HG03521 (cell line): Measurements from ENCODE around the gene BICC1.

Experiments
- ATAC-seq: cut with Tn5 transposase; IDR thresholded peaks from one replicate; pipeline ENCODE4 v1.9.1; 2021; ENCODE audit warnings: mild to moderate bottlenecking, moderate library complexity; ENCODE audit not compliant: unreplicated experiment

Gene BICC1

GRCh38 chr10:58512491-58513187 is at the start of gene BICC1:
Gene BICC1 (plus strand): TSS chr10:58512872. CDS start chr10:58513144, 272 bp downstream.
- ATAC-seq = no peak

- no peak for ATAC-seq
These were observed 47.7 kb upstream of the BICC1 start for GRCh38 chr10:58464956-58465355.

DNA sequence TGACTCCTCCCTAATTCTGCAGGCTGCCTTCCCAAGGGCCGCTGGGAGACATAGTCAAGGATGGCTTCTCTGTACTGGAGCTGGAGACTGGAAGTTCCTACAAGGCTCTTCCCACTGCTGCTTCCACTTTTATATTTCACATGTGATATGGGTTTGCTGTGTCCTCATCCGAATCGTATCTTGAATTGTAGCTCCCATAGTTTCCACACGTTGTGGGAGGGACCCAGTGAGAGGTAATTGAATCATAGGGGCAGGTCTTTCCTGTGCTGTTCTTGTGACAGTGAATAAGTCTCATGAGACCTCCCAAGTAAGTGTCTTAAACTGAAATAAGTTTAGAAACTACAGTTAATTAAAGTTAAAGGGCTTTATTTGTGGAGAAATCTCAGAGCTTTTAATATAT is 47.0 kb upstream of the BICC1 start:
- no peak for ATAC-seq

DNA sequence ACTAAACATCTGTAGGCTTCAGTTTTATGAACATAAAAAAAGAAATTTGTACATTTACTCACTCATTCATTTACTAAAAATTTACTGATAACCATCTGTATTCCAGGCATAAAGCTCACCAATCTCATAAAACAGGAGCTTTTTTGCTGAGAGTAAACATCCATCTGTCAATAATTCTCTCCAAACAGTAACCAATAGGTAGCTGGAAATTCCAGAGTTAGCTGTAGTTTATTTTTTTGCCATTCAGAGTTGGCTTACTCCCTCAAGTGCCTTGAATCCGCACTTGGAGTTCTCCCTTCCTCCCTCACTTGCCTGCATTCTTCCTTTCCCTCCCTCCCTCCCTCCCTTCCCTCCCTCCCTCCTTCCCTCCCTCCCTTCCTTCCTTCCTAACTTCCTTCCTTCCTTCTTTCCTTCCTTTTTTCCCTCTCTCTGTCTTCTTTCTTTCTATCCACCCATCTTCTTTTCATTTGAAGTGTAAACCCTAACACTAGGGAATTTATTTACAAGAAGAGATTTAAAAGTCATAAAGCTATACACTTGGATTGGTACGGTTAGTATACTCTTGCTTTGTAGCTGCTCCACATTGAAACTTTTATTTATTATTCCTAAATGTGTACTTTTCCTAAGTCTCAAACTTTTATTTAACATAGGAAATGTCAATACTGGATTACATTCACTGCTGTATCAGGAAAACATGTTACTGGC is 44.6 kb upstream of the BICC1 start:
- ATAC-seq = no peak

DNA sequence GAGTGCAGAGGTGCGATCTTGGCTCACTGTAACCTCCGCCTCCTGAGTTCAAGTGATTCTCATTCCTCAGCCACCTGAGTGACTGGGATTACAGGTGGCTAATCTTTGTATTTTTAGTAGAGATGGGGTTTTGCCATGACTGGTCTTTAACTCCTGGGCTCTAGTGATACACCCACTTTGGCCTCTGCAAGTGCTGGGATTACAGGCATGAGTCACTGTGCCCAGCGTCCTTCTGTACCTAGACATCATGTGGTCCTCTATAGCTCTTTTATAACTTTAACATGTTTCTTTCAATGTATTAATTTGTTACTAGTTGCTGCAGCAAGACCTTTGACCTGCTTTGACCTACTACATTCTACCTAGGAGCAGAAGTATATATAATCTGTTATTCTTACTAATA is 38.7 kb upstream of the BICC1 start:
- ATAC-seq = no peak

GRCh38 chr10:58475322-58476277 is 37.1 kb upstream of the BICC1 start:
- no peak for ATAC-seq

DNA sequence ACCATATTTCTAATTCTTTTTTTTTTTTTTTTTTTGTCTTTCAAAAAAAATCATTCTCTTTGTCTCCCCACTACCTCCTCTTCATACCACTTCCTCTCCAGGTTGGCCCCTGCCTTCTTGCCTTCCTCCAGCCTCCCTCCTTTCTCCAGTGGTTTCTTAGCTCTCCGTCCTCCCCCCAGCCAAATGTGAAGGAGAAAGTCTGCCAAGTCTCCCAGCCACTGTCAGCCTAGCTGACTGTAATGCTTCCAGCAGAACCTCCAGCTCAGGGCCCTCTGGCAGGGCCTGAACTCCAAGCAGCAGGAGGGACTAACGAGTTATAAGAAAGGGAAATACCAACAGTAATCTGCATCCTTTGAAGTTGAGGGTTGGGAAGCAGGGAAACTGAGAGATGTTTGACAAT is 35.5 kb upstream of the BICC1 start:
- no peak for ATAC-seq

DNA sequence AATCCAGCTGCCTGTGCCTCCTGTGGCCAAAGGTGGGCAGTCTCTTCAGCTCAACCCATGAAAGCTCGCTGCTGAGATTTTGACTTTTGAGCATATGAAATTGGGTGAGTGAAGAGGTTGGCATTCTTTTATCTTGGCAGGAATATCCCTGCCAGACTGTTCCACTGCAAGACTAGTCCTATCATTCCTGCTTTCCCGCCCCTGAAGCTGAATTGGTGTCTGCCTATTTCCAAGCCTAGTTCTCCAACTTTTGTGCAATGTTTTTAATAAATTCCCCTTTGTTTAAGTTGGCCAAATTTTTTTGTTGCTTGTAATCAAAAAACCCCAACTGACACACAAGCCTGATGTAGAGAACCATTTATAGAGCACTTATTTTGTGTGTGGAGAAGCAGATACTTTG is 34.8 kb upstream of the BICC1 start:
- no peak for ATAC-seq

- no peak for ATAC-seq
These were observed 33.6 kb upstream of the BICC1 start for GRCh38 chr10:58479045-58479444.

GRCh38 chr10:58480321-58480720 is 32.4 kb upstream of the BICC1 start:
- no peak for ATAC-seq

- ATAC-seq = no peak
These were observed 31.0 kb upstream of the BICC1 start for GRCh38 chr10:58481569-58482109.

DNA sequence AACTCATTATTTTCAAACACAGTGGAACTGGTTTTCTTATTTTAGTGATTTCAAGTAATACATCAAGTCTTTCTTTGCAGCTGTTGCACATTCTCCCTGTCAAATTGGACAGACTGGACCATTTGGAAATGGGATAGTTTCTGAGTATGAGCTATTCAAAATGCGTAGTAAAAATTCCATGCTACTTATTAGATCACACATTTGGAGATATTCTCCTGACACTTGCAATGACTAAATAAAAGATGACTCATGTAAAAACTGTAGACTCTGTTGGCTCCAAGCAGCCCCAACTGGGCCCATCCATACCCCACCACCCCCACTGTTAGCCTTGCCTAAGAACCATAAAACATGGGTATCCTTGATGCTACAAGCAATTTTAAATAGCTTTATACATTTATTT is 25.9 kb upstream of the BICC1 start:
- no peak for ATAC-seq

GRCh38 chr10:58488921-58489320 is 23.8 kb upstream of the BICC1 start:
- no peak for ATAC-seq

- ATAC-seq = no peak
These were observed 9.7 kb upstream of the BICC1 start for GRCh38 chr10:58502956-58503355.

DNA sequence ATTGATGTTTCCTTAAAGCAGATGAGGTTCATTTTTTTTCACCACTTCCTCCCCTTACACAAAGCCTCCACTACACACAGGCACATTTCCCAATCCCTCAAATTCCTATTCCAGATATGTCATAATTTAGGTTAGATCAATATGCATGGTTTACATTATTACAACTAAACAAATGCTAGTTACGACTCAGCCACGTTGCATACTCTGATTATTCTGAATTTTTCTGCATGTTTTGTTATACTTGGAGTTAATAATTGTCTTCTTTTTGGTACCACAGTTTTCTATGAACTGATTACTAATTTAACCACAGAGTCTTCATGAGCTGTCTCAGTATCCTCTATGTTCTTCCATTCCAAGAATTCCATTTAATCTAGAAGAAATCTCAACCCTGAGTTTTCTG is 4.4 kb upstream of the BICC1 start:
- no peak for ATAC-seq

- no peak for ATAC-seq
These were observed 744 bp upstream of the BICC1 start for GRCh38 chr10:58511765-58512490.

DNA sequence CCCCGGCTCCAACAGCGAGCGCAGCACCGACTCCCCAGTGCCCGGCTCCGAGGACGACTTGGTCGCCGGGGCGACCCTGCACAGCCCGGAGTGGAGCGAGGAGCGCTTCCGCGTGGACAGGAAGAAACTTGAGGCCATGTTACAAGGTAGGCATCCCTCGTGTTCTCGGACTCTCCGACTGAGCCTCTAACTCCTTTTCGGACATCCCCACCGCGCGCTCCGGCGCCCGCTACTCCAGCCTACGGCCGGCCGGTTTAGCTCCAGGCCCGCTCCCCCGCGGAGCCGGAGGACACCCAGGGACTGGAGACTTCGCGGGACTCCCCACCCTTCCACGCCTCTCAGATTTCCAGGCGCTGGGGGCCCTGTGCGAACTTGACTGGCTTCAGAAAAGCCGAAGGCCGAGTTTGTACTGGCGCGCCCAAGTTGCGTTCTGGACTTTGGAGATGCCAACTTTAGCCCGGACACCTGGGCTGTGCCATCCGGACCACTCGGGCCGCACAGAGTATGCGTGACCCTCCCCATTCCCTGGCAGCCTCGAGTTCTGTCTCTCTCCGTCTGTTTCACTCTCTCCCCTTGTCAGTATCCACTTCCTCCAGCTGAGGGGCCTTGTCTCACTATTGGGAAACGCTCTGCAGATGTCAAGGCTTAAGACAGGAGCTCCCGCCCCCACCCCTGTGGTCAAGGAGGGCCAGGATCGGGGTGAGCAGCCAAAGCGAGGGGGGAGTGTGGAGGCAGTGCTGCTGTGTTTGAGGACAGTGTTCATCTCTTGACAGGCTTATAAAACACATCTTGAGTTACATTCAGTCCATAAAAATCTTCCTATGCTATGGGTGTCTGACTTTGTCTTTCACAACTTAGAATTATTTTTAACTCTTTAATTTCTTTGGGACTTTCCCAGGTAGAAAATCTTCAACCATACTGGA is 777 bp downstream of the BICC1 start:
- ATAC-seq = no peak

GRCh38 chr10:58514111-58514770 is 1.6 kb downstream of the BICC1 start:
- no peak for ATAC-seq
